ENCODE results near the gene PCNX1. TPM values are rescaled to one million over a fixed set of nuclear protein-coding genes. Genes with fewer than 3 reads are reported as not detected.

PCNX1 gene
- total RNA-seq, 1 experiment from 2014 or later: 48.0 TPM

GRCh38 chr14:70887737-70888499 is 19.3 kb upstream of the PCNX1 start:
- no peaks in the 10 kb centered on the region for H3K27me3 Mint-ChIP-seq (ENCODE audit: low read depth)
- Histone ChIP-seq H2AFZ (ENCODE audit: low read length) (no peak overlapping the region), H3K27me3 (ENCODE audit: insufficient read depth, low read length) (no peaks in the 10 kb centered on the region), H3K9ac (ENCODE audit: extremely low read depth, insufficient read length, low read length) (no peak overlapping the region), H2BK15ac (ENCODE audit: low read depth, low read length) (no peak overlapping the region), H3K27ac (ENCODE audit: insufficient read length, low read depth, low read length) (no peak overlapping the region), H2BK12ac (ENCODE audit: insufficient read length, low read depth, low read length) (no peak overlapping the region), H3K4me1 (ENCODE audit: insufficient read depth, low read length) (no peaks in the 10 kb centered on the region), H3K4ac (ENCODE audit: low read depth, low read length) (no peak overlapping the region), H3K56ac (ENCODE audit: insufficient read length, low read depth, low read length) (no peak overlapping the region), H3T11ph (ENCODE audit: low read length) (no peak overlapping the region), H4K91ac (ENCODE audit: insufficient read length, low read depth, low read length) (no peak overlapping the region), H3K18ac (ENCODE audit: insufficient read length, low read depth, low read length) (no peak overlapping the region), H3K79me1 (ENCODE audit: insufficient read depth, low read depth, low read length, poor library complexity, severe bottlenecking) (no peaks in the 10 kb centered on the region), H2AK5ac (ENCODE audit: insufficient read length, low read length) (no peak overlapping the region), H3K23me2 (ENCODE audit: insufficient read length, low read depth, low read length, poor library complexity, severe bottlenecking) (no peaks in the 10 kb centered on the region), H2BK20ac (ENCODE audit: low read depth, low read length, poor library complexity, severe bottlenecking) (no peak overlapping the region), H3K79me2 (ENCODE audit: insufficient read depth, low read length) (no peaks in the 10 kb centered on the region), H4K20me1 (ENCODE audit: control insufficient read depth, insufficient read depth, insufficient read length) (no peaks in the 10 kb centered on the region), H3K23ac (ENCODE audit: insufficient read length, low read depth, low read length) (no peak overlapping the region), H2BK5ac (ENCODE audit: insufficient read length, low read length) (no peak overlapping the region), H4K8ac (replicated peaks; ENCODE audit: insufficient read length, low read depth, low read length) (no peak overlapping the region), H3K14ac (ENCODE audit: insufficient read depth, low read length) (no peak overlapping the region), H4K5ac (ENCODE audit: insufficient read length, low read depth, low read length) (no peak overlapping the region), H3K4me2 (ENCODE audit: insufficient read depth, insufficient read length, low read length) (no peak overlapping the region), H3K9me3 (ENCODE audit: control insufficient read depth, low read depth, low read length) (no peaks in the 10 kb centered on the region), H2BK120ac (ENCODE audit: low read depth, low read length, poor library complexity, severe bottlenecking) (no peak overlapping the region)
- no CpG with 5 or more reads among the region's 3 CpGs for WGBS (ENCODE audit: extremely low coverage, insufficient read length, low lambda C conversion rate)
- H3K36me3 Mint-ChIP-seq (ENCODE audit: insufficient read depth in 1 of 3, low read depth in 3 of 3): no peaks in the 10 kb centered on the region
- no peaks in the 10 kb centered on the region for H3K9me3 Mint-ChIP-seq
- no peak overlapping the region for H3K27ac Mint-ChIP-seq
- peak; percentile 57 for TF ChIP-seq CTCF (conservative IDR thresholded peaks at IDR 0.05)
- H3K4me1 Mint-ChIP-seq: peaks cover 24 to 25% of the 10 kb centered on the region in 2 experiments
- no peak overlapping the region for H3K4me3 Mint-ChIP-seq
- no peak for DNase-seq

Data from H9 (cell line).